Panc1 (cell line): ENCODE results near the gene DOK6.

Experiments
- POLR2AphosphoS5 ChIP-seq: IDR thresholded peaks from 2 replicates; pipeline ENCODE4 v1.6.1; 2012; ENCODE audit warnings: mild to moderate bottlenecking, low read depth, low read length, moderate library complexity
- TCF7L2 ChIP-seq: IDR thresholded peaks from 2 replicates; pipeline ENCODE4 v1.6.1; 2011; ENCODE audit warnings: mild to moderate bottlenecking, low read depth, low read length, inconsistent platforms
- TF ChIP-seq, protein P1 (sequence below): fragments of 450-650 bp; IDR thresholded peaks from 2 replicates; pipeline ENCODE4 v1.5.1; 2017; ENCODE audit warnings: mild to moderate bottlenecking

DNA sequence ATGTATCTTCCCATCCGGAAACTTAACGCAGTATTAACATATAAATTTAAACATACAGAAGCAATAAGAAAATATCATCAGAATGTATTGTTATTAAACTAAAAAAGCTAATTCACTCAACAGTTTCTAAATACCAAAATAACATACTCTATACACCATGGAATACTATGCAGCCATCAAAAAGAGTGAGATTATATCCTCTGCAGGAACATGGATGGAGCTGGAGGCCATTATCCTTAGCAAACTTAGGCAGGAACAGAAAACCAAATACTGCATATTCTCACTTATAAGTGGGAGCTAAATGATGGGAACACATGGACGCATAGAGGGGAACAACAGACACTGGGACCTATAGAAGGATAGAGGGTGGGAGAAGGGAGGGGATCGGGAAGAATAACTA, 419.9 kb downstream of the DOK6 start:
- TF ChIP-seq, protein P1, sequence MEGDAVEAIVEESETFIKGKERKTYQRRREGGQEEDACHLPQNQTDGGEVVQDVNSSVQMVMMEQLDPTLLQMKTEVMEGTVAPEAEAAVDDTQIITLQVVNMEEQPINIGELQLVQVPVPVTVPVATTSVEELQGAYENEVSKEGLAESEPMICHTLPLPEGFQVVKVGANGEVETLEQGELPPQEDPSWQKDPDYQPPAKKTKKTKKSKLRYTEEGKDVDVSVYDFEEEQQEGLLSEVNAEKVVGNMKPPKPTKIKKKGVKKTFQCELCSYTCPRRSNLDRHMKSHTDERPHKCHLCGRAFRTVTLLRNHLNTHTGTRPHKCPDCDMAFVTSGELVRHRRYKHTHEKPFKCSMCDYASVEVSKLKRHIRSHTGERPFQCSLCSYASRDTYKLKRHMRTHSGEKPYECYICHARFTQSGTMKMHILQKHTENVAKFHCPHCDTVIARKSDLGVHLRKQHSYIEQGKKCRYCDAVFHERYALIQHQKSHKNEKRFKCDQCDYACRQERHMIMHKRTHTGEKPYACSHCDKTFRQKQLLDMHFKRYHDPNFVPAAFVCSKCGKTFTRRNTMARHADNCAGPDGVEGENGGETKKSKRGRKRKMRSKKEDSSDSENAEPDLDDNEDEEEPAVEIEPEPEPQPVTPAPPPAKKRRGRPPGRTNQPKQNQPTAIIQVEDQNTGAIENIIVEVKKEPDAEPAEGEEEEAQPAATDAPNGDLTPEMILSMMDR = no peak
- no peak for TF ChIP-seq POLR2AphosphoS5
- TF ChIP-seq TCF7L2 = no peak
